H1 (cell line): ENCODE measurements around the gene CHAT. TPM values are rescaled to one million over a fixed set of nuclear protein-coding genes. Genes with fewer than 3 reads are reported as not detected.

Experiments used
- CTCF ChIA-PET: fragments of 300-600 bp; sonication (Branson Sonifier 250); formaldehyde crosslinking; loops from one replicate; lab custom pipeline; 2021; ENCODE audit not compliant: partially characterized antibody; lab: Charles Lee
- POLR2A ChIA-PET: fragments of 300-600 bp; sonication (Branson Sonifier 250); formaldehyde crosslinking; loops from one replicate; lab custom pipeline; 2021; ENCODE audit warnings: inconsistent platforms; ENCODE audit not compliant: partially characterized antibody; lab: Charles Lee
- DNase-seq, 2 experiments: peaks; one replicate each; pipeline versions ENCODE4 v3.0.0 to v3.0.0-alpha.2; 2010 to 2022; ENCODE audit warnings: low spot score in 2 of 2, low read depth in 1 of 2, mixed read lengths in 1 of 2
- FAIRE-seq: peaks from 2 replicates; lab custom pipeline; 2011; peaks lifted over from hg19 to GRCh38; lab: Jason Lieb, UNC
- H2AFZ ChIP-seq: 2 replicates; pipeline ENCODE4 v1.8.1; 2012; ENCODE audit warnings: low read length, inconsistent platforms
- H2AK5ac ChIP-seq: 2 replicates; pipeline ENCODE4 v1.6.1; 2013; ENCODE audit warnings: low read depth, low read length
- H2BK120ac ChIP-seq: replicated peaks from 2 replicates; pipeline ENCODE3; 2013; ENCODE audit warnings: low read depth, low read length, inconsistent platforms
- H2BK12ac ChIP-seq: 2 replicates; pipeline ENCODE4 v1.6.1; 2013; ENCODE audit warnings: low read depth, low read length
- H2BK15ac ChIP-seq: 2 replicates; pipeline ENCODE4 v1.6.1; 2013; ENCODE audit warnings: low read length
- H2BK20ac ChIP-seq: 2 replicates; pipeline ENCODE4 v1.6.1; 2013; ENCODE audit warnings: low read length
- H2BK5ac ChIP-seq: 2 replicates; pipeline ENCODE4 v1.6.1; 2013; ENCODE audit warnings: low read depth, low read length
- H3K14ac ChIP-seq: 2 replicates; pipeline ENCODE4 v1.6.1; 2013; ENCODE audit warnings: inconsistent platforms; ENCODE audit not compliant: insufficient read length
- H3K18ac ChIP-seq: 2 replicates; pipeline ENCODE4 v1.6.1; 2013; ENCODE audit warnings: low read length; ENCODE audit errors: extremely low read depth
- H3K23ac ChIP-seq: 2 replicates; pipeline ENCODE4 v1.6.1; 2013; ENCODE audit warnings: inconsistent platforms; ENCODE audit not compliant: insufficient read length
- H3K23me2 ChIP-seq: 2 replicates; pipeline ENCODE4 v1.6.1; 2013; ENCODE audit warnings: low read depth, low read length
- H3K27ac ChIP-seq: 2 replicates; pipeline ENCODE4 v1.6.1; 2011; ENCODE audit warnings: low read depth, low read length, inconsistent platforms
- H3K27me3 ChIP-seq, 4 experiments: replicated peaks in 1 of 4; 1 replicate in 1 of 4; 2 replicates in 3 of 4; pipeline versions ENCODE4 v1.6.1 to v1.8.1; 2011 to 2013; ENCODE audit warnings: low read length in 3 of 4, mild to moderate bottlenecking in 3 of 4, inconsistent platforms in 2 of 4, mixed read lengths in 2 of 4, moderate library complexity in 1 of 4; ENCODE audit not compliant: control insufficient read depth in 3 of 4, insufficient read depth in 3 of 4; ENCODE audit errors: extremely low read depth in 1 of 4
- H3K36me3 ChIP-seq, 4 experiments: 2 replicates each; pipeline versions ENCODE4 v1.6.1 to v1.8.1; 2011 to 2013; ENCODE audit warnings: mild to moderate bottlenecking in 4 of 4, low read length in 3 of 4, moderate library complexity in 2 of 4, control low read depth in 1 of 4, inconsistent platforms in 1 of 4; ENCODE audit not compliant: insufficient read depth in 4 of 4, control insufficient read depth in 2 of 4
- H3K4ac ChIP-seq: replicated peaks from 2 replicates; pipeline ENCODE3; 2013; ENCODE audit warnings: low read length, low read depth, mixed read lengths, inconsistent platforms; ENCODE audit not compliant: insufficient read length
- H3K4me1 ChIP-seq, 4 experiments: replicated peaks in 1 of 4; 1 replicate in 1 of 4; 2 replicates in 3 of 4; pipeline versions ENCODE4 v1.6.1 to v1.8.1; 2011 to 2013; ENCODE audit warnings: low read length in 3 of 4, inconsistent platforms in 2 of 4, mixed read lengths in 1 of 4; ENCODE audit not compliant: insufficient read depth in 4 of 4, control insufficient read depth in 3 of 4
- H3K4me2 ChIP-seq, 2 experiments: 2 replicates each; pipeline versions ENCODE4 v1.6.1 to v1.8.1; 2011 to 2013; ENCODE audit warnings: low read depth in 2 of 2, low read length in 2 of 2, control low read depth in 1 of 2, inconsistent platforms in 1 of 2, mild to moderate bottlenecking in 1 of 2; ENCODE audit not compliant: insufficient read depth in 1 of 2
- H3K4me3 ChIP-seq, 4 experiments: fragments of 200-600, 300-600 bp in 1 of 4; sonication (generic), shearing (Covaris generic), sonication (Bioruptor Twin) in 1 of 4; 2 replicates each; pipeline versions ENCODE4 v1.5.1 to v1.8.1; 2011 to 2016; ENCODE audit warnings: low read length in 4 of 4, low read depth in 3 of 4, control low read depth in 2 of 4, inconsistent platforms in 2 of 4, mild to moderate bottlenecking in 2 of 4, mixed read lengths in 1 of 4, moderate library complexity in 1 of 4; ENCODE audit not compliant: insufficient read depth in 2 of 4; ENCODE audit errors: extremely low read depth in 1 of 4
- H3K56ac ChIP-seq: replicated peaks from 2 replicates; pipeline ENCODE3; 2013; ENCODE audit warnings: low read depth, mild to moderate bottlenecking, mixed read lengths, low read length, inconsistent platforms; ENCODE audit not compliant: insufficient read length
- H3K79me1 ChIP-seq: 2 replicates; pipeline ENCODE4 v1.6.1; 2013; ENCODE audit warnings: low read depth, low read length, control low read depth
- H3K79me2 ChIP-seq, 2 experiments: 2 replicates each; pipeline versions ENCODE4 v1.6.1 to v1.8.1; 2012 to 2013; ENCODE audit warnings: low read length in 2 of 2, mild to moderate bottlenecking in 2 of 2, inconsistent platforms in 1 of 2; ENCODE audit not compliant: insufficient read depth in 2 of 2, control insufficient read depth in 1 of 2
- H3K9ac ChIP-seq, 4 experiments: replicated peaks in 1 of 4; 1 replicate in 1 of 4; 2 replicates in 3 of 4; pipeline versions ENCODE4 v1.6.1 to v1.8.1; 2011 to 2013; ENCODE audit warnings: low read depth in 3 of 4, low read length in 3 of 4, control low read depth in 2 of 4, mild to moderate bottlenecking in 2 of 4, moderate library complexity in 2 of 4, inconsistent platforms in 1 of 4; ENCODE audit errors: extremely low read depth in 1 of 4
- H3K9me3 ChIP-seq, 2 experiments: 2 replicates each; pipeline versions ENCODE4 v1.6.1 to v1.8.1; 2012 to 2013; ENCODE audit warnings: mild to moderate bottlenecking in 2 of 2, moderate library complexity in 2 of 2, control low read depth in 1 of 2, inconsistent platforms in 1 of 2, low read depth in 1 of 2, low read length in 1 of 2, mixed read lengths in 1 of 2; ENCODE audit not compliant: insufficient read depth in 2 of 2
- H4K20me1 ChIP-seq, 2 experiments: replicated peaks in 1 of 2; 2 replicates each; pipeline versions ENCODE3 to v1.8.1; 2011 to 2013; ENCODE audit warnings: inconsistent platforms in 2 of 2, low read length in 2 of 2, mild to moderate bottlenecking in 1 of 2; ENCODE audit not compliant: insufficient read depth in 2 of 2, control insufficient read depth in 1 of 2
- H4K5ac ChIP-seq: 2 replicates; pipeline ENCODE4 v1.6.1; 2013; ENCODE audit warnings: low read length, low read depth, mixed read lengths, inconsistent platforms; ENCODE audit not compliant: insufficient read length
- H4K8ac ChIP-seq: 2 replicates; pipeline ENCODE4 v1.8.0; 2013; ENCODE audit warnings: mild to moderate bottlenecking, moderate library complexity, low read length, inconsistent platforms; ENCODE audit not compliant: insufficient read depth; ENCODE audit errors: extremely low read depth
- H4K91ac ChIP-seq: replicated peaks from 2 replicates; pipeline ENCODE3; 2013; ENCODE audit warnings: low read length, mixed read lengths, inconsistent platforms; ENCODE audit not compliant: insufficient read length
- CBX8 ChIP-seq: fragments of 300-800, 300-1000 bp; sonication (generic); IDR thresholded peaks from 2 replicates; pipeline ENCODE4 v1.7.1; 2016; ENCODE audit warnings: low read depth, low read length, borderline replicate concordance
- EP300 ChIP-seq, 2 experiments: IDR thresholded peaks; 1 replicate in 1 of 2; 2 replicates in 1 of 2; pipeline ENCODE4 v1.6.1; 2011 to 2012; ENCODE audit warnings: low read depth in 2 of 2, low read length in 2 of 2, mild to moderate bottlenecking in 2 of 2, borderline replicate concordance in 1 of 2, inconsistent platforms in 1 of 2, moderate library complexity in 1 of 2
- KDM1A ChIP-seq: fragments of 200-600, 300-600 bp; sonication (generic); IDR thresholded peaks from 2 replicates; pipeline ENCODE4 v1.7.1; 2016; ENCODE audit warnings: mild to moderate bottlenecking, low read length, borderline replicate concordance
- KDM4A ChIP-seq: IDR thresholded peaks from one replicate; pipeline ENCODE4 v1.7.1; 2012; ENCODE audit warnings: low read depth, mild to moderate bottlenecking, moderate library complexity, low read length, inconsistent platforms; ENCODE audit not compliant: severe bottlenecking
- RAD21 ChIP-seq, 2 experiments: IDR thresholded peaks in 1 of 2; conservative IDR thresholded peaks in 1 of 2; 2 replicates each; pipeline ENCODE4 v1.6.1; 2011; ENCODE audit warnings: low read depth in 2 of 2, low read length in 2 of 2, improper control_type of control experiment in 1 of 2, inconsistent platforms in 1 of 2, mild to moderate bottlenecking in 1 of 2, moderate library complexity in 1 of 2
- SP4 ChIP-seq: IDR thresholded peaks from 2 replicates; pipeline ENCODE4 v1.6.1; 2012; ENCODE audit warnings: low read length, inconsistent platforms
- TEAD4 ChIP-seq: IDR thresholded peaks from 2 replicates; pipeline ENCODE4 v1.6.1; 2012; ENCODE audit warnings: low read depth, low read length, inconsistent platforms, mixed read lengths
- WGBS, 2 experiments: shearing (Covaris generic) in 1 of 2; methylation state at CpG; one replicate each; pipeline versions ENCODE4 v1.1.6 to v1.1.7; 2013 to 2015; ENCODE audit warnings: low lambda C conversion rate in 2 of 2, mixed read lengths in 2 of 2, inconsistent platforms in 1 of 2, low coverage in 1 of 2, missing lambda C conversion rate in 1 of 2; ENCODE audit not compliant: insufficient replicate concordance in 2 of 2, insufficient coverage in 1 of 2, insufficient read length in 1 of 2; ENCODE audit errors: extremely low coverage in 1 of 2, missing lambda C conversion rate in 1 of 2; 5-methylcytosine and 5-hydroxymethylcytosine counted together
- polyA plus RNA-seq, 7 experiments: library from polyadenylated mRNA; depleted of rRNA in 3 of 7; stranded (reverse) in 5 of 7; unstranded in 2 of 7; fragments of >200 nt in 5 of 7; fragments of 200-250 nt in 2 of 7; gene quantifications; 1 replicate in 5 of 7; 2 replicates in 1 of 7; 4 replicates in 1 of 7; pipeline versions ENCODE4 v1.2.1 to v1.2.3, GENCODE V29; 2011 to 2013; ENCODE audit warnings: missing spikeins in 2 of 7, mixed read lengths in 2 of 7
- total RNA-seq: library from RNA; stranded (reverse); fragmentation: NEBNext Ultra II Directional; extraction: Animal tissue kit (Norgen Biotek cat#: 25700); gene quantifications from 2 replicates; pipeline ENCODE4 v1.2.1, GENCODE V29; 2021
- TF ChIP-seq, protein P1 (sequence below), 3 experiments: IDR thresholded peaks; 1 replicate in 2 of 3; 2 replicates in 1 of 3; pipeline versions ENCODE4 v1.5.1 to v1.6.1; 2011; ENCODE audit warnings: low read length in 3 of 3, mild to moderate bottlenecking in 3 of 3, inconsistent platforms in 2 of 3, low read depth in 1 of 3, moderate library complexity in 1 of 3; ENCODE audit not compliant: insufficient read depth in 1 of 3; ENCODE audit errors: control extremely low read depth in 1 of 3

CHAT gene
- total and polyA plus RNA-seq, 2 of the 8 experiments (the other 6 are each of a cell fraction or from before 2014, with no cell fraction given), result not detected

DNA sequence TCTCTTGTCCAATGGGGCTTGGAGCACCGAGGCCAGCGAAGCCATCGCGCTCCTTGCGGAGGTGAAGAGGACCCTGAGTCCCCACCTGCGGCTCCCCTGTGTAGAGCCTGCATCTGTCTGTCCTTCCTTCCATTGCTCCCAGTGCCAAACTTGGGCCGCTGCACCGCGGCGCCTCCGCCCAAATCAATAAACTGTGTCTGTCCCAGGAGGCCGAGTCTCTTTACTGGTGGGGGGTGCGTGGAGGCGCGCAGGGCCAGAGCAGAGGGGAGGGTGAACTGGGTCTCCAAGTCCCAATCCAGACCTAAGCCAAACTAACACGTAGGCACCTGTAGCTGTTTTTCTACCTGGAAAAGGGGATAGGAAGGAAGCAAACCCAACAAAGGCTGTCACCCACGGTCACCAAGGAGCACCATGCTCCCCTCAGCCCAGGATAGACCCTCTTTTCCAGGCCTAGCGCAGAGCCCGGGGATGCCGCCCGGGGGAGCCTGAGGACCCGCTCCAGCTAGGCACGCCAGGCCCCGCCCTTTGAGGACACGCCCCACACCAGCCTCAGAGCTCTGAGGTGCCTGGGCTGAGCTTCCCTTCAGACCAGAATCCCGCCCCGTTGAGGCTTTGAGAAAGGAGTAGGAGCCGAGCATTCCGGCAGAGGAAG is 1.2 kb upstream of the CHAT start:
- H3K14ac ChIP-seq, result no peak overlapping the region
- no peak overlapping the region for H3K9ac ChIP-seq
- ChIA-PET CTCF (interaction anchor here (0.8 to 1.2 kb wide), 5 partner anchors 9 to 78 kb away, joined by 4 to 5 read pairs (median 4); no protein-coding TSS in a partner anchor), POLR2A (interaction anchor here (1.0 kb wide), 1 partner anchor 74 kb away, joined by 3 read pairs; the partner anchor contains the start of gene ERCC6)
- H3K27me3 ChIP-seq, result peaks cover 85 to 98% (median 96%) of the 10 kb centered on the region in 4 experiments
- no peak overlapping the region for H2BK20ac ChIP-seq
- H3K18ac ChIP-seq, result no peak overlapping the region
- H3K9me3 ChIP-seq, result no peaks in the 10 kb centered on the region; a peak in 1 of 4 replicates
- no peak overlapping the region for H4K91ac ChIP-seq
- H3K4ac ChIP-seq, result no peak overlapping the region
- H3K4me3 ChIP-seq, result peak overlapping the region in 1 of 4 experiments; percentile 72; a peak in 3 of 8 replicates
- no peak overlapping the region for H3K56ac ChIP-seq
- H4K8ac ChIP-seq, result no peak overlapping the region
- TF ChIP-seq TEAD4 (0 out of 2 replicates have a peak, but pooled peaks have one; percentile 20), KDM4A (no peak), CBX8 (no peak), SP4 (no peak), KDM1A (0 out of 2 replicates have a peak, but pooled peaks have one; percentile 31), RAD21 (IDR thresholded peaks at IDR 0.05 in 1 of 2, conservative IDR thresholded peaks at IDR 0.05 in 1 of 2; ENCODE audit: low read depth in 2 of 2, low read length in 2 of 2) (peak; percentile 38 to 51), EP300 (IDR thresholded peaks at IDR 0.05; ENCODE audit: borderline replicate concordance in 1 of 2, low read depth in 2 of 2, low read length in 2 of 2) (no peak)
- TF ChIP-seq, protein P1, sequence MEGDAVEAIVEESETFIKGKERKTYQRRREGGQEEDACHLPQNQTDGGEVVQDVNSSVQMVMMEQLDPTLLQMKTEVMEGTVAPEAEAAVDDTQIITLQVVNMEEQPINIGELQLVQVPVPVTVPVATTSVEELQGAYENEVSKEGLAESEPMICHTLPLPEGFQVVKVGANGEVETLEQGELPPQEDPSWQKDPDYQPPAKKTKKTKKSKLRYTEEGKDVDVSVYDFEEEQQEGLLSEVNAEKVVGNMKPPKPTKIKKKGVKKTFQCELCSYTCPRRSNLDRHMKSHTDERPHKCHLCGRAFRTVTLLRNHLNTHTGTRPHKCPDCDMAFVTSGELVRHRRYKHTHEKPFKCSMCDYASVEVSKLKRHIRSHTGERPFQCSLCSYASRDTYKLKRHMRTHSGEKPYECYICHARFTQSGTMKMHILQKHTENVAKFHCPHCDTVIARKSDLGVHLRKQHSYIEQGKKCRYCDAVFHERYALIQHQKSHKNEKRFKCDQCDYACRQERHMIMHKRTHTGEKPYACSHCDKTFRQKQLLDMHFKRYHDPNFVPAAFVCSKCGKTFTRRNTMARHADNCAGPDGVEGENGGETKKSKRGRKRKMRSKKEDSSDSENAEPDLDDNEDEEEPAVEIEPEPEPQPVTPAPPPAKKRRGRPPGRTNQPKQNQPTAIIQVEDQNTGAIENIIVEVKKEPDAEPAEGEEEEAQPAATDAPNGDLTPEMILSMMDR (IDR thresholded peaks at IDR 0.05; ENCODE audit: control extremely low read depth in 1 of 3, insufficient read depth in 1 of 3, low read depth in 1 of 3, low read length in 3 of 3), result peak in 2 of 3 experiments; percentile 26 to 31; a peak in 2 of 4 replicates
- H3K79me1 ChIP-seq, result no peaks in the 10 kb centered on the region
- H3K36me3 ChIP-seq, result peaks cover 0 to 6% (median 0%) of the 10 kb centered on the region in 4 experiments; a peak in 1 of 8 replicates
- no peak overlapping the region for H2BK5ac ChIP-seq
- FAIRE-seq, result no peak
- peaks cover 17 to 42% of the 10 kb centered on the region in 2 experiments for H4K20me1 ChIP-seq
- peak overlapping the region; percentile 70 to 71 for H3K4me2 ChIP-seq
- H2BK12ac ChIP-seq, result 0 out of 2 replicates have a peak overlapping the region, but pooled peaks have one; percentile 87
- H3K23ac ChIP-seq, result no peak overlapping the region
- WGBS, 2 experiments, result 5% methylated on average over 27 of the region's 29 CpGs; no CpG with 5 or more reads in 1 of the 2 experiments
- H3K79me2 ChIP-seq, result no peaks in the 10 kb centered on the region
- no peak overlapping the region for H2AK5ac ChIP-seq
- peak in 1 of 2 experiments; percentile 87 for DNase-seq
- H4K5ac ChIP-seq, result no peak overlapping the region
- peaks cover 16% of the 10 kb centered on the region; the same call in 1 of the 2 replicates for H3K23me2 ChIP-seq
- no peak overlapping the region for H2AFZ ChIP-seq
- H3K27ac ChIP-seq, result no peak overlapping the region
- no peak overlapping the region for H2BK120ac ChIP-seq
- H3K4me1 ChIP-seq, result peaks cover 0 to 47% (median 29%) of the 10 kb centered on the region in 4 experiments; a peak in 6 of 7 replicates
- no peak overlapping the region for H2BK15ac ChIP-seq
